HCT116 (cell line): ENCODE measurements around the gene ATP13A2. TPM values are rescaled to one million over a fixed set of nuclear protein-coding genes. Genes with fewer than 3 reads are reported as not detected.

Experiments
- ATAC-seq: fragments of 200-7000 bp; cut with Tn5 transposase; 2 replicates; pipeline ENCODE4 v1.9.1; 2020; ENCODE audit warnings: mild to moderate bottlenecking, moderate library complexity
- BruUV-seq: library from RNA; stranded (reverse); fragments of 400-500 nt; replicated peaks from 2 replicates; lab custom pipeline; 2021; lab: Mats Ljungman, UMichigan
- CTCF ChIA-PET: fragments of 300-600 bp; sonication (Branson Sonifier 250); formaldehyde crosslinking; loops from one replicate; lab custom pipeline; 2021; ENCODE audit warnings: antibody characterized with exemption; lab: Charles Lee
- POLR2A ChIA-PET: fragments of 300-600, 350-600 bp; sonication (Branson Sonifier 250); formaldehyde crosslinking; loops from one replicate; lab custom pipeline; 2021; ENCODE audit warnings: antibody characterized with exemption; lab: Charles Lee
- RAD21 ChIA-PET, 2 experiments: fragments of 300-600 bp; sonication (Branson Sonifier 250); formaldehyde crosslinking; loops; one replicate each; lab custom pipeline; 2023; ENCODE audit warnings: low total read pairs in 2 of 2; ENCODE audit not compliant: uncharacterized antibody in 2 of 2, unreplicated experiment in 2 of 2, low non-redundant PET in 1 of 2; lab: Charles Lee
- DNase-seq: peaks from one replicate; pipeline ENCODE4 v3.0.0-alpha.2; 2010; ENCODE audit warnings: low read depth, low spot score
- H2AFZ ChIP-seq: fragments of 200-600 bp; shearing (Covaris generic), sonication (generic); 2 replicates; pipeline ENCODE4 v1.6.1; 2017; ENCODE audit warnings: low read depth, mixed run types, mixed read lengths, antibody characterized with exemption, low read length; ENCODE audit not compliant: poor library complexity, severe bottlenecking
- H3K27ac ChIP-seq: 2 replicates; pipeline ENCODE4 v1.5.1; 2012; ENCODE audit warnings: low read depth, low read length
- H3K27me3 ChIP-seq: fragments of 200-600 bp; sonication (generic); 2 replicates; pipeline ENCODE4 v1.6.1; 2016; ENCODE audit warnings: mixed run types, low read length, mixed read lengths; ENCODE audit not compliant: insufficient read depth
- H3K36me3 ChIP-seq, 2 experiments: fragments of 200-500 bp in 1 of 2; fragments of 200-600 bp in 1 of 2; sonication (Bioruptor generic) in 1 of 2; sonication (generic) in 1 of 2; 2 replicates each; pipeline versions ENCODE4 v1.5.1 to v1.6.1; 2014 to 2016; ENCODE audit warnings: low read length in 2 of 2, inconsistent platforms in 1 of 2, mixed read lengths in 1 of 2, mixed run types in 1 of 2; ENCODE audit not compliant: insufficient read depth in 2 of 2, control insufficient read depth in 1 of 2
- H3K4me1 ChIP-seq, 2 experiments: fragments of 200-600 bp in 1 of 2; sonication (generic) in 1 of 2; 2 replicates each; pipeline versions ENCODE4 v1.5.1 to v1.6.1; 2012 to 2017; ENCODE audit warnings: low read length in 2 of 2, inconsistent platforms in 1 of 2, mild to moderate bottlenecking in 1 of 2, mixed read lengths in 1 of 2, mixed run types in 1 of 2, moderate library complexity in 1 of 2; ENCODE audit not compliant: insufficient read depth in 2 of 2, control insufficient read depth in 1 of 2
- H3K4me2 ChIP-seq: fragments of 200-600 bp; sonication (generic); 2 replicates; pipeline ENCODE4 v1.6.1; 2017; ENCODE audit warnings: mixed run types, low read length, mixed read lengths
- H3K4me3 ChIP-seq, 2 experiments: fragments of 200-600 bp in 1 of 2; sonication (generic) in 1 of 2; replicated peaks in 1 of 2; 2 replicates each; pipeline ENCODE4 v1.5.1; 2011 to 2016; ENCODE audit warnings: low read length in 2 of 2, control low read depth in 1 of 2, low read depth in 1 of 2, mild to moderate bottlenecking in 1 of 2, mixed read lengths in 1 of 2, mixed run types in 1 of 2
- H3K79me2 ChIP-seq: fragments of 200-600 bp; sonication (generic); 2 replicates; pipeline ENCODE4 v1.6.1; 2017; ENCODE audit warnings: mild to moderate bottlenecking, mixed run types, low read length, moderate library complexity, mixed read lengths; ENCODE audit not compliant: insufficient read depth
- H3K9ac ChIP-seq: fragments of 200-600 bp; sonication (generic); 2 replicates; pipeline ENCODE4 v1.6.1; 2016; ENCODE audit warnings: low read length, mixed read lengths
- H3K9me2 ChIP-seq: fragments of 200-600 bp; sonication (generic), shearing (Covaris generic); 2 replicates; pipeline ENCODE4 v1.6.1; 2017; ENCODE audit warnings: mixed run types, mild to moderate bottlenecking, moderate library complexity; ENCODE audit not compliant: insufficient read depth
- H3K9me3 ChIP-seq, 2 experiments: fragments of 200-500 bp in 1 of 2; fragments of 200-600 bp in 1 of 2; sonication (Bioruptor generic) in 1 of 2; sonication (generic) in 1 of 2; 2 replicates each; pipeline ENCODE4 v1.6.1; 2014 to 2017; ENCODE audit warnings: low read length in 2 of 2, mixed read lengths in 2 of 2, inconsistent platforms in 1 of 2, low read depth in 1 of 2, mild to moderate bottlenecking in 1 of 2, mixed run types in 1 of 2, moderate library complexity in 1 of 2; ENCODE audit not compliant: control insufficient read depth in 1 of 2, insufficient read depth in 1 of 2
- H4K20me1 ChIP-seq: fragments of 200-600 bp; sonication (generic), shearing (Covaris generic); 2 replicates; pipeline ENCODE4 v1.6.1; 2017; ENCODE audit warnings: mixed run types, mild to moderate bottlenecking, moderate library complexity; ENCODE audit not compliant: insufficient read depth
- CBX3 ChIP-seq: IDR thresholded peaks from 2 replicates; pipeline ENCODE4 v1.6.1; 2012; ENCODE audit warnings: low read depth
- ELF1 ChIP-seq: IDR thresholded peaks from 2 replicates; pipeline ENCODE4 v1.6.1; 2012; ENCODE audit warnings: low read depth, borderline replicate concordance
- EZH2 ChIP-seq: fragments of 200-600 bp; sonication (generic); IDR thresholded peaks from 2 replicates; pipeline ENCODE4 v1.6.1; 2017; ENCODE audit warnings: antibody characterized with exemption, mixed run types
- EZH2phosphoT487 ChIP-seq: fragments of 200-600 bp; IDR thresholded peaks from 2 replicates; pipeline ENCODE4 v1.6.1; 2018; ENCODE audit warnings: antibody characterized with exemption, borderline replicate concordance
- POLR2A ChIP-seq: IDR thresholded peaks from 2 replicates; pipeline ENCODE4 v1.7.0; 2011; ENCODE audit warnings: borderline replicate concordance; ENCODE audit not compliant: insufficient read depth, insufficient read length; ENCODE audit errors: extremely low read depth
- POLR2AphosphoS5 ChIP-seq: IDR thresholded peaks from 2 replicates; pipeline ENCODE4 v1.6.1; 2011; ENCODE audit warnings: mild to moderate bottlenecking, low read depth, low read length, moderate library complexity
- RAD21 ChIP-seq: IDR thresholded peaks from 2 replicates; pipeline ENCODE4 v1.6.1; 2012; ENCODE audit warnings: low read depth, mild to moderate bottlenecking
- SIN3A ChIP-seq: IDR thresholded peaks from 2 replicates; pipeline ENCODE4 v1.6.1; 2012; ENCODE audit warnings: low read depth
- TCF7L2 ChIP-seq: IDR thresholded peaks from 2 replicates; pipeline ENCODE4 v1.7.0; 2011; ENCODE audit warnings: borderline replicate concordance, inconsistent platforms; ENCODE audit not compliant: insufficient read depth, insufficient read length; ENCODE audit errors: extremely low read depth
- YY1 ChIP-seq: IDR thresholded peaks from 2 replicates; pipeline ENCODE4 v1.6.1; 2011; ENCODE audit warnings: low read length, low read depth, moderate library complexity, mild to moderate bottlenecking; ENCODE audit not compliant: insufficient replicate concordance; ENCODE audit errors: extremely low read depth
- ZFX ChIP-seq: fragments of 450-650 bp; IDR thresholded peaks from 2 replicates; pipeline ENCODE4 v1.6.1; 2017
- ZNF274 ChIP-seq: fragments of 200-500 bp; sonication (Bioruptor generic); IDR thresholded peaks from 2 replicates; pipeline ENCODE4 v1.6.1; 2014; ENCODE audit warnings: mild to moderate bottlenecking, low read depth, low read length, inconsistent platforms
- intact Hi-C: fragments of 100-400 bp; cut with micrococcal nuclease; formaldehyde crosslinking; loops from 2 replicates; pipeline ENCODE4 v1.10.0; 2022
- total RNA-seq: library from RNA; stranded (reverse); gene quantifications from one replicate; pipeline ENCODE4 v1.2.1, GENCODE V29; 2021; ENCODE audit not compliant: unreplicated experiment
- TF ChIP-seq, protein P1 (sequence below), 3 experiments: fragments of 200-600 bp in 1 of 3; sonication (generic) in 1 of 3; IDR thresholded peaks in 2 of 3; conservative IDR thresholded peaks in 1 of 3; 2 replicates each; pipeline ENCODE4 v1.5.1; 2012 to 2017; ENCODE audit warnings: low read depth in 2 of 3, low read length in 2 of 3, antibody characterized with exemption in 1 of 3, borderline replicate concordance in 1 of 3, control low read depth in 1 of 3, mild to moderate bottlenecking in 1 of 3, mixed read lengths in 1 of 3, mixed run types in 1 of 3, moderate library complexity in 1 of 3; ENCODE audit not compliant: insufficient read depth in 1 of 3
- TF ChIP-seq, protein P2 (sequence below): IDR thresholded peaks from 2 replicates; pipeline ENCODE4 v1.6.1; 2012
- TF ChIP-seq, protein P3 (sequence below): IDR thresholded peaks from 2 replicates; pipeline ENCODE4 v1.6.1; 2012; ENCODE audit warnings: low read depth
- TF ChIP-seq, protein P4 (sequence below): IDR thresholded peaks from 2 replicates; pipeline ENCODE4 v1.6.1; 2011; ENCODE audit warnings: mild to moderate bottlenecking, low read length, moderate library complexity; ENCODE audit not compliant: insufficient replicate concordance; ENCODE audit errors: extremely low read depth

The ATP13A2 gene
- total RNA-seq, 1 experiment from 2014 or later, result 60.5 TPM

DNA sequence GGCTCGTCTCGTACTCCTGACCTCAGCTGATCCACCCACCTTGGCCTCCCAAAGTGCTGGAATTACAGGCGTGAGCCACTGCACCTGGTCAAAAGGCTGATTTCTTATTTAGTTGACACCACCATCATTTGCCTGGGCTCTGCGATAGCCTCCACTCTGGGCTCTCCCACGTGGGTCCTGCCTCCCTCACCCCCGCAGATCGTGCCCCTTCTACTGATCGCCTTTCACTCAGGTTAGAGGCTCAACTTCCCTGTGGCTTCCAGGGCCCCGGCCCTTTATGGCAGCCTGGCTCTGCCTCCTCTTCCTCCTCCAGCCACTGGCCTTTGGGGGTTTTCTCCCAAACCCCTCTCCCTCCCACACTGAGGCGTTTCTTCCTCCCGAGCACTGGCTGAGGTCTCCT, 28.8 kb downstream of the ATP13A2 start:
- Histone ChIP-seq H3K27me3 (no peaks in the 10 kb centered on the region), H3K4me2 (no peak overlapping the region), H3K9ac (no peak overlapping the region), H3K4me3 (no peak overlapping the region), H3K9me2 (no peaks in the 10 kb centered on the region), H3K4me1 (peaks cover 19 to 48% of the 10 kb centered on the region in 2 experiments), H2AFZ (no peak overlapping the region), H3K9me3 (no peaks in the 10 kb centered on the region), H3K36me3 (peaks cover 0 to 3% of the 10 kb centered on the region in 2 experiments; a peak in 1 of 4 replicates), H3K27ac (no peak overlapping the region), H4K20me1 (no peaks in the 10 kb centered on the region), H3K79me2 (peaks cover 21% of the 10 kb centered on the region; the same call in 1 of the 2 replicates)
- ATAC-seq (no peak), DNase-seq (no peak)
- POLR2A ChIA-PET, result interaction anchor here (0.7 kb wide), 1 partner anchor 365 kb away, joined by 3 read pairs; no protein-coding TSS in a partner anchor
- intact Hi-C loops, result no loop called here
- no peak for TF ChIP-seq POLR2AphosphoS5
- TF ChIP-seq EZH2phosphoT487, result no peak
- no peak for TF ChIP-seq RAD21
- no peak for TF ChIP-seq SIN3A
- TF ChIP-seq, protein P1, sequence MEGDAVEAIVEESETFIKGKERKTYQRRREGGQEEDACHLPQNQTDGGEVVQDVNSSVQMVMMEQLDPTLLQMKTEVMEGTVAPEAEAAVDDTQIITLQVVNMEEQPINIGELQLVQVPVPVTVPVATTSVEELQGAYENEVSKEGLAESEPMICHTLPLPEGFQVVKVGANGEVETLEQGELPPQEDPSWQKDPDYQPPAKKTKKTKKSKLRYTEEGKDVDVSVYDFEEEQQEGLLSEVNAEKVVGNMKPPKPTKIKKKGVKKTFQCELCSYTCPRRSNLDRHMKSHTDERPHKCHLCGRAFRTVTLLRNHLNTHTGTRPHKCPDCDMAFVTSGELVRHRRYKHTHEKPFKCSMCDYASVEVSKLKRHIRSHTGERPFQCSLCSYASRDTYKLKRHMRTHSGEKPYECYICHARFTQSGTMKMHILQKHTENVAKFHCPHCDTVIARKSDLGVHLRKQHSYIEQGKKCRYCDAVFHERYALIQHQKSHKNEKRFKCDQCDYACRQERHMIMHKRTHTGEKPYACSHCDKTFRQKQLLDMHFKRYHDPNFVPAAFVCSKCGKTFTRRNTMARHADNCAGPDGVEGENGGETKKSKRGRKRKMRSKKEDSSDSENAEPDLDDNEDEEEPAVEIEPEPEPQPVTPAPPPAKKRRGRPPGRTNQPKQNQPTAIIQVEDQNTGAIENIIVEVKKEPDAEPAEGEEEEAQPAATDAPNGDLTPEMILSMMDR (IDR thresholded peaks at IDR 0.05 in 2 of 3, conservative IDR thresholded peaks at IDR 0.05 in 1 of 3; ENCODE audit: borderline replicate concordance in 1 of 3, insufficient read depth in 1 of 3, low read depth in 2 of 3, low read length in 2 of 3), result no peak
- no peak for TF ChIP-seq YY1
- TF ChIP-seq, protein P2, sequence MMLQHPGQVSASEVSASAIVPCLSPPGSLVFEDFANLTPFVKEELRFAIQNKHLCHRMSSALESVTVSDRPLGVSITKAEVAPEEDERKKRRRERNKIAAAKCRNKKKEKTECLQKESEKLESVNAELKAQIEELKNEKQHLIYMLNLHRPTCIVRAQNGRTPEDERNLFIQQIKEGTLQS, result no peak
- no peak for TF ChIP-seq POLR2A
- no peak for TF ChIP-seq ZNF274
- no peak for TF ChIP-seq TCF7L2
- no peak for TF ChIP-seq CBX3
- TF ChIP-seq, protein P3, sequence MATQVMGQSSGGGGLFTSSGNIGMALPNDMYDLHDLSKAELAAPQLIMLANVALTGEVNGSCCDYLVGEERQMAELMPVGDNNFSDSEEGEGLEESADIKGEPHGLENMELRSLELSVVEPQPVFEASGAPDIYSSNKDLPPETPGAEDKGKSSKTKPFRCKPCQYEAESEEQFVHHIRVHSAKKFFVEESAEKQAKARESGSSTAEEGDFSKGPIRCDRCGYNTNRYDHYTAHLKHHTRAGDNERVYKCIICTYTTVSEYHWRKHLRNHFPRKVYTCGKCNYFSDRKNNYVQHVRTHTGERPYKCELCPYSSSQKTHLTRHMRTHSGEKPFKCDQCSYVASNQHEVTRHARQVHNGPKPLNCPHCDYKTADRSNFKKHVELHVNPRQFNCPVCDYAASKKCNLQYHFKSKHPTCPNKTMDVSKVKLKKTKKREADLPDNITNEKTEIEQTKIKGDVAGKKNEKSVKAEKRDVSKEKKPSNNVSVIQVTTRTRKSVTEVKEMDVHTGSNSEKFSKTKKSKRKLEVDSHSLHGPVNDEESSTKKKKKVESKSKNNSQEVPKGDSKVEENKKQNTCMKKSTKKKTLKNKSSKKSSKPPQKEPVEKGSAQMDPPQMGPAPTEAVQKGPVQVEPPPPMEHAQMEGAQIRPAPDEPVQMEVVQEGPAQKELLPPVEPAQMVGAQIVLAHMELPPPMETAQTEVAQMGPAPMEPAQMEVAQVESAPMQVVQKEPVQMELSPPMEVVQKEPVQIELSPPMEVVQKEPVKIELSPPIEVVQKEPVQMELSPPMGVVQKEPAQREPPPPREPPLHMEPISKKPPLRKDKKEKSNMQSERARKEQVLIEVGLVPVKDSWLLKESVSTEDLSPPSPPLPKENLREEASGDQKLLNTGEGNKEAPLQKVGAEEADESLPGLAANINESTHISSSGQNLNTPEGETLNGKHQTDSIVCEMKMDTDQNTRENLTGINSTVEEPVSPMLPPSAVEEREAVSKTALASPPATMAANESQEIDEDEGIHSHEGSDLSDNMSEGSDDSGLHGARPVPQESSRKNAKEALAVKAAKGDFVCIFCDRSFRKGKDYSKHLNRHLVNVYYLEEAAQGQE, result no peak
- TF ChIP-seq EZH2, result no peak
- TF ChIP-seq, protein P4, sequence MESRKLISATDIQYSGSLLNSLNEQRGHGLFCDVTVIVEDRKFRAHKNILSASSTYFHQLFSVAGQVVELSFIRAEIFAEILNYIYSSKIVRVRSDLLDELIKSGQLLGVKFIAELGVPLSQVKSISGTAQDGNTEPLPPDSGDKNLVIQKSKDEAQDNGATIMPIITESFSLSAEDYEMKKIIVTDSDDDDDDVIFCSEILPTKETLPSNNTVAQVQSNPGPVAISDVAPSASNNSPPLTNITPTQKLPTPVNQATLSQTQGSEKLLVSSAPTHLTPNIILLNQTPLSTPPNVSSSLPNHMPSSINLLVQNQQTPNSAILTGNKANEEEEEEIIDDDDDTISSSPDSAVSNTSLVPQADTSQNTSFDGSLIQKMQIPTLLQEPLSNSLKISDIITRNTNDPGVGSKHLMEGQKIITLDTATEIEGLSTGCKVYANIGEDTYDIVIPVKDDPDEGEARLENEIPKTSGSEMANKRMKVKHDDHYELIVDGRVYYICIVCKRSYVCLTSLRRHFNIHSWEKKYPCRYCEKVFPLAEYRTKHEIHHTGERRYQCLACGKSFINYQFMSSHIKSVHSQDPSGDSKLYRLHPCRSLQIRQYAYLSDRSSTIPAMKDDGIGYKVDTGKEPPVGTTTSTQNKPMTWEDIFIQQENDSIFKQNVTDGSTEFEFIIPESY, result no peak
- no peak for TF ChIP-seq ELF1
- TF ChIP-seq ZFX, result no peak
- CTCF ChIA-PET, result no interaction called here
- RAD21 ChIA-PET, result no interaction called here
- no TSS peak for BruUV-seq
